ENCODE measurements around the gene ACVR1B.

Gene ACVR1B

DNA sequence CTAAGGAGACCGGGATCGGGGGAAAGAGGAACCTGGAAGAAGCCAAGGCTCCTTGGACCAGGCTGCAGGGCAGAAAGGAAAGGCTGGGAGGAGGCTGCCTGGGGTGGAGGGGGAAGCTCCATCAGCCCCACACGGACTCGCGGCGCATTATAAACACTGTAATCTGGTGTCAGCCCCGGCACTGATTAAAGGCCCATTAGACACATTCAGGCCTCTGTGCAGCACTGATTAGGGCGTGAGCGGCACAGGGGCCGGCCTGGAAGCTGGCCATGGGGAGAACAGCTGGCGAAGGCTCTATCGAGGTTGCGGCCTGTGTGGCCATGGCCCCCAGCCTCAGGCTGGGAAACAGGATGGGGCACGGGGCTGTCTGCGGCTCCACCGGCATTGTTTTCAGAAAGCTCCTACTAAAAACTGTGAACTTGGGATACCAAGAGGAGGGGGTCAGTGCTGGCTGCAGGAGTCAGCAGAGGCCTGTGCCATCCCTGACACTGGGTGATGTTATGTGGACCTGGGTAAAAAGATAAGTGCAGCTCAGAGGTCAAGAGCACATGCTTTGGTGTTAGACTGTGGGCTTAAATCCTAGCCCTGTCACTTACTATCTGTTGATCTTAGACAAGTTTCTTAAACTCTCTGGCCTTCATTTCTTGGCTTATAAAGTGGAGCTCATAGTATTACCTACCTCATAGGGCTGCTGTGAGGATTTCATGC, 33.6 kb upstream of the ACVR1B start:
- DNase-seq: no peak

GRCh38 chr12:51920046-51920445, 31.5 kb upstream of the ACVR1B start:
- no peak for DNase-seq

GRCh38 chr12:51921017-51921725, 30.3 kb upstream of the ACVR1B start:
- no peak for DNase-seq

- DNase-seq: no peak
These were observed 29.4 kb upstream of the ACVR1B start for GRCh38 chr12:51922146-51922545.

DNA sequence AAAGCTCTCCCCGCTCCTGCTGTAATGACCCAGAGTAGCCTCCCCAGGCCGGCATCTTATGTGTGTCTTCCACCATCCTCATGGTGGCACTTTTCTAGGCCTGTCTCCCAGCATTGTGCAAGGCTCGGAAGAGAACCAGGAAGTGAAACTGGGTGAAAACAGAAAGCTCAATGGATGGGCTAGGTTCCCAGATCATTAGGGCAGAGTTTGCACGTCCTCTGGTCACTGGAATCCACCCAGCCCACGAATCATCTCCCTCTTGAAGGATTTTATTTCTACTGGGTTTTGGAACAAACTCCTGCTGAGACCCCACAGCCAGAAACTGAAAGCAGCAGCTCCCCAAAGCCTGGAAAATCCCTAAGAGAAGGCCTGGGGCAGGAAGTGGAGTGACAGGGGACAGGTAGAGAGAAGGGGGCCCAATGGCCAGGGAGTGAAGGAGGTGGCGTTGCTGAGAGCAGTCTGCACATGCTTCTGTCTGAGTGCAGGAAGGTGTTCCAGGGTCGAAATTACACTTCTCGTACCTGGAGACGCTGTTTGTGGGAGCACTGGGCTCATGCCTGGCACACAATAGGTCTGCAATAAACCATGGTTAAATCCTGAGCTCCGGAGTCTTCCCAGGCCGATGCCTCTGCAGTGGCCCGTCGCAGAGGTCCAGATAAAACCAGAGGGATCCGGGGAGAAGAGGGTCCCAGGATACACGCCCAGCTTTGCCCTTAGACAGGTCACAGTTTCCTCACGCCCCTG, 28.6 kb upstream of the ACVR1B start:
- no peak for DNase-seq

DNA sequence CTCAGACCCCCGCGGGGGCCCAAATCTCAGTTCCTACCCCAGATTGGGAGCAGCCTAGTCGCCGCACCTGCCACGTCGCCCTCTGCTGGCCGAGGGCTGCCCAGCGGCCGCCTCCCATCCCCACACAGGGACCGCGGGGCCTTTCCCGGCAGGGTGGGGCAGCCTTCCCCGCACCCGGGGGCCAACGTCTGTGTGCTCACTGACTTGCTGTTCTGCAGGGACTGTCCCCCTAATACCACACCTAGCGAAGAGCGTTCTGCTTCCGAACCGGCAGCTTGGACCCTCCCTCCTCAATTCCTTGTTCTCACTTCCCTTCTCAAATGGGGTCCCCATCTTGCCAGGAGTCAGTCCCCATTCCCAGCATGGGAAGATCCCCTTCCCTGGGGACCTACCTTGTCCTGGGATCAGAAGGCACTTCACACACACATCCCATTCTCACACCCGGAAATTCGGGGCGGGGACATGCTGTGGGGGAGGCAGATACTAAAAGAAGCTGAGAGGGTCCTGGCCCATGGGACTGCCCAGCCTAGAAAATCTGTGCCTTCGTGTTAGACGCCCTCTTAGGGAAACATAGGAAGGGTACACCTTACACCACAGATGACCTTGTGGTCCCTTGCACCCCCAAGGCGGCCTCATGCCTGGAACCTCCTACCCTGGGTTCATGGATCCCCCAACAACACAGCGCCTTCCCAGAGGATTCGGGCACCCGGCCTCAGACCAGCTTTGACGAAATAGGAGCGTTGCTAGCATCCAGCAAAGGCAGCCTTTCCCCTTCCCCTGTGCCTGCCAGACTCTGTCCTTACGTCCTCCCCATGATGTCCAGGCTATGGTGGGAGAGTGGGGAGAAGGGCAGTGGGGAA, 27.8 kb upstream of the ACVR1B start:
- no peak for DNase-seq

- no peak for DNase-seq
These were observed 26.8 kb upstream of the ACVR1B start for GRCh38 chr12:51924551-51925319.

DNA sequence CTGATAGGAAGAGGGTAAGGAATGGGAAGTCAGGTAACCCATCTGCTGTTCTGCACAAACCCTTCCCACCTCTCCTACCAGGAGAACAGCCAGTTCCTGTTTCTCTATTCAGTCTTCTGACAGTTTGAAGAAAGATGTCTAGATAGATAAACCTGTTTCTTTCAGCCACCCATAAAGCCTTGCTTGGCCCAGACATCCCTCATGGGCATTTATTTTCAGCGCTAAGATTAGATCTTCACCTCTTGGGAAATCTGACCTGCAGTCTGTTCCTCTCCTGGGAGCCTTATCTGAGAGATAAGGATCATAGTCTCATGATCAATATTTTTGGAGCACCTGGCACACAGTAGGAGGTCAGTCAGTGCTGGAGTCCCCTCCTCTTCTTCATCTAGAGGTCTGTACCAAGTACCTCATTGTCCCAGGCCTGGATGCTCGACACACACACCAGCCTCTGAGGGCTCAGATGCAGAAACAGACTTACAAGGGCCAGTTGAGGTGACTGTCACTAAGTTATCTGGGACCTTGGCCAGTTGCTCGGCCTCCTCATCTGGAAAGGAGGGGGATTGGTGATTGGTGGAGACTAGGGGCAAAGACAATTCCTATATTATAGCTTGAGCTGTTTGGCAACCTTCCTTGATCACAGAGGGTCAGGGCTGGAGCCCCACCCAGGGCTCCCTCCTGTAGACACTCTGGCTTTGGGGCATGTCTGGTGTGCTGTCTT, 26.0 kb upstream of the ACVR1B start:
- DNase-seq: no peak

DNA sequence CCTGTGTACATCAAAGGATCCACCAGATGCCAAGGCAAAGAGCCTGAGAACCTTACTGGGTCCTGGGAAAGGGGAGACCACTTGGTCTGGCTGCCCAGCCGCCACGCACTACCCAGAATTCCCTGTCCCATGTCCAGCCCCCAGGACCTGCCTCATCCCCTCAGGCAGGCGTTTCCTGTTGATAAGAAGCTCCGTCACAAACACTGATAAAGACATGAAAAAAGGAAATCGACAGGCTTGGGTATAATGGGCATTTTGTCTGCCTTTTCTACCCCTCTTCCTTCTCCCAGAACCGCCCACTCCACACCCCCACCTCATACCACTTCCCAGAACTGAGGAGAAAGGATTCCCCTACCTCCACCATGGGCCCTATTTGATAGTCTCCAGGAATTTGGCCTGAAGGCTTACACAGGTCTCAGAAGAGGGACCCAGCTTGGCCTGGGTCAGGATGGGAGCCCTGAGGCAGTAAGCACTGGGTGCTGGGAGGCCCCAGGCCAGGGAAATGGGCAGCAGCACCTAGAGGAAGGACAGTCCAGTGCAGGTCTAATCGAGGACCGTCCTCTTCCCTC, 25.4 kb upstream of the ACVR1B start:
- no peak for DNase-seq

GRCh38 chr12:51926718-51927117, 24.8 kb upstream of the ACVR1B start:
- no peak for DNase-seq

DNA sequence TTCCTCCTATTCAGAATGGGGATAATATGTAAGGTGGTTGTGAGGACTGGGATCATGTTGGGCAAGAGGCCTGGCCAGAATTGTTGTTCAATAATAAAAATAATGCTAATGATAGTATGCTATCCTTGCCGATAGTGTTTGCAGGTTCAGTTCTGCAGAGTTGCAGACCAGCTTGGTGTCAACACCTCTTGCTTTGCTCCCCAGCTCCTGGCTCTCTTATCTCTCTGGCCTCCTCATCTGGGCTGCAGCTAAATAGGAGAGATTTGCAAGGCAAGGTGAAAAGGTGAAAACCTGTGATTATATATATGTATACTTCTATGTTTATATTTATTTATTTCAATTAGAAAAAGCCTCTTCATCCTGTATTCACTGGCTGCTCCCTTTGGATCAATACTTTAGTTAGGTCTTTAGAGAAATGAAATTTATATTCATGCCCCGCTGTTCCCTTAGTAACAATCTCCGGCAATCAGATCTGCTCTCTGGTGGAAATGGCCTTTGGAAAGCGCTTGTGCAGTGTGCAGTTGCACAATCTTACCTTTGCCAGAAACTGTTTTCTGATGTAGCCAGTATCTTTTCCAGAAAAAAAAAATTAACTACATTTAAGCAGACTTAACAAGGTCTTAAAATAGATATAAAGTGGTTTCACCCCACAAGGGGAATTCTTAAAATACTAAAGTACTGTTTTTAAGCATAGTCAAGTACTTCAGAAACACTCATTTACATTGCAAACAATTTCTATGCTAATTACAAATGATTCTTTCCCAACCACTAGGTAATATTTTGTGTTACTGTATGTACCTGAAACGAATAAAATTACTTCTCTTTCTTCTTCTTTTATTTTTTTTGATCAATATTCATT, 19.1 kb upstream of the ACVR1B start:
- no peak for DNase-seq

DNA sequence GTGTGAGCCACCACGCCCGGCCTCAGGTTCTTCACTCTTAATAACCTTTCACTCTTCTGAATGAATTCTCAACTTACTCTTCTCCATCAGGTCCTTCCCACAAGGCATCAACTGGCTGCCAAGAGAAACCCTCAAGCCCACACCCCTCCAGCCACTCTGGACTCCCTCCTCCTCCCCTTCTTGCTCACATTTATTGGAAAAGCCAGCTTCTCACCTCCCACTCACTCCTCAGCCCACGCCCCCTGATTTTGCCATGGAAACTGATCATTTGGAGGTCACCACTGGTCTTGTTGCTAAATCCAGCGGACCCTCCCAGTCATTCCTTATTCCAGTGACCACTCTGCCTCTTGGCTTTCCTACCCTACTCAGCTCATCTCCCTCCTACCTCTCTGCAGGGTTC, 17.4 kb upstream of the ACVR1B start:
- no peak for DNase-seq

DNA sequence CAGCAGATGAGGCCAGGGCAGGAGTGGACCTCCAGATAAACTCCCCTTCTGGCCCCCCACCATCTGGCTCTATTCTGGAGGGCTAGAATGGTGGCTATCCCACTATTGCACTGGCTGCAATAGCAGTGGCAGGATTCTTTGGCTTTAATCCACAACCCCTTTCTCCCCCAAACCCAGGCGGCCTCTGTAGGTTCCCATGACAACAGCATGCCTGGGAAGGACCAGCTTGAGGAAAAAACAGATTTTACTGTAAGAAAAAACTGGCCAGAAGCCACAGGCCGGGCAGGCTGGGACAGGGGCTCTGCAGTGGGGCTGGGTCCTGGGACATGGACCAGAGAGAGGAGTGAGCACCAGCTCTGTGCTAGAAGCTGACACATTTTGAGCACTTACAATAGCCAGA, 13.6 kb upstream of the ACVR1B start:
- DNase-seq: no peak

DNA sequence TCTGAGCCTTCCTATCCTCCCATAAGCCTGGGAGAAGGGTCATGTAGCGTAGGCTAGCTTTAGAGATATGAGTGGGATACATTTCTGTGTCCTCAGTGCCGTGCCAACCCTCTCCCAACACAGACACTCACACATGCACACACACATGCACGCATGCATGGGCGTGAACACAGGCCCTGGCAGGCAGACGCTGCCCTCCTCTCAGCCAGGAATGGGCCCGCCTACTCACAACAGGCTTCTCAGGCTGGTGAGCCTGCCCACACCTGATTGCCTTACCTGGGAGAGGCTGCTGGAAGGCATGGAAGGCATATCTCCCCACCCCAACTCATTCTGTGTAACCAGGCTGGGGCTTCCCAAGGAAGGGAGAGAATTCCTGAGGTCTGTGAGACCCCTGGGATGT, 12.8 kb upstream of the ACVR1B start:
- DNase-seq: no peak

DNA sequence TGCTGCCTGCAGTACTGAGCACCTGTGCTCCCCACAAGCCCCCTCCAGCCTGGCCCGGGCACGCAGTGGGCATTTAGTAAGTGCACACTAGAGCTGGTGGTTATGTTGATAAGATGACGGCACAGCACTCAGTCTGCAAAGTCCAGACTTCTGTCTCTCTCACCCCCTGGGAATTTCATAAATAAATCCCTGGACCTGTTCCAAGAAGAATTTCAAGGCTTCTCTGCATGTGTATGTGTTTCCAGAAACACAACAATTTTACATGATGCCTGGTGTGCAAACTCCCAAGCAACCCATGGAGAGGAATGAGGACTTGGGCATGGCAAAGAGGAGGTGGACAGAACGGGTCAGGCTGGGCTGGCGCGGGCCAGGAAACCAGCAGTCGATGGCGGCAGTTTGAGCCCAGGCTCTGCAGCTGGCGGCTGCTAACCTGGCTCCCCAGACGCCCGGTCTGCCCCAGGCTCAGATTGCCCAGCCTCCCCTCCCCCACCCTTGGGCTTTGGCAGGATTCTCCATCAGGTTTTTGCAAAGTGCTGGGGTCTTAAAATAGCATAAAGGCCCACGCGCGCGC, 10.4 kb upstream of the ACVR1B start:
- peak; percentile 73 for DNase-seq

- no peak for DNase-seq
These were observed 9.9 kb upstream of the ACVR1B start for GRCh38 chr12:51941604-51942003.

- DNase-seq: no peak
These were observed 9.4 kb upstream of the ACVR1B start for GRCh38 chr12:51942056-51942455.

DNA sequence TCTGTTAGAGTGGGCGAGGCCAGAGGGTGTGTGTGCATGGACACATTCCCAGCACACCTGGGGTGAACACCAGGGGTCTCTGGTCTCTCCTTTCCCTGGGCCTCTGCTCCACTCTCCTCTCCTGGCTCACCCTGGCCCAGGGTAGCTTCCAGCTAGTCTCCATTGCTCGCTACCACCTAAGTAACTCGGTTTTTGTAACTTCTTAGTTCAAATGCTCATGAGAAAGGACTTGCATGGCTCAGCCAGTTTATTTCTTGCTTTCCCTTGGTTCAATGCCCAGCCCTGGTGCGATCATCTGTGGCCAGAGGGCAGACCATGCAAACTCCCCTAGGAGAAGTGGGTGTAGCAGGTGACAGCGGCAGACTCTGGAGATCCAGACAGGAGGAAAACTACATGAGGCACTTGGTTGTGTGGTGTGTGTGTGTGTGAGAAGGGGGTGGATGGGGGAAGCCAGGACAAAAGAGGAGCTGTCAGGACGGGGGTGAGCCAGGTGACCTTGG, 8.9 kb upstream of the ACVR1B start:
- DNase-seq: no peak

- no peak for DNase-seq
These were observed 8.2 kb upstream of the ACVR1B start for GRCh38 chr12:51943346-51943745.
